GM12801 (cell line): ENCODE results near the gene TMEM120A.

Source experiments
- TF ChIP-seq, protein P1 (sequence below): IDR thresholded peaks from one replicate; pipeline ENCODE4 v1.5.1; 2011; ENCODE audit warnings: control low read depth; ENCODE audit not compliant: insufficient read length; ENCODE audit errors: extremely low read depth

The TMEM120A gene

DNA sequence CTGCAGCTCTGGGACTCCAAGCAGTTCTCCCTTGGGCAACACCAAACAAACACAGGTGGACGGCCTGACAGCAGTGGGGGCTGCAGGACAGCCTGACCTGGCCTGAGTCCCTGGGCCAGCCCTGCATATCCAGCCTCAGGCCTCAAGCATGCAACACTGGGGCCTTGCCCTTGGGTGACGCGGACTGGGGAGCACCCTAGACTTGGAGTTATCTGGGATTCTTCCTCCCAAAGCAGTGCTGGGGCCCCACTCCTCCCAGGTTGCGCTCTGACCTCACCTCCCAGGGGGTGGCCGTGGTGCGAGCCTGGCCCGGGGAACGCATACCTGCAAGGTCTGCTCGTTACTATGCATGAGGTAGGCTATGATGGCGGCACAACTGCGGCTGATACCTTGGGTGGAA, 6.2 kb upstream of the TMEM120A start:
- TF ChIP-seq, protein P1, sequence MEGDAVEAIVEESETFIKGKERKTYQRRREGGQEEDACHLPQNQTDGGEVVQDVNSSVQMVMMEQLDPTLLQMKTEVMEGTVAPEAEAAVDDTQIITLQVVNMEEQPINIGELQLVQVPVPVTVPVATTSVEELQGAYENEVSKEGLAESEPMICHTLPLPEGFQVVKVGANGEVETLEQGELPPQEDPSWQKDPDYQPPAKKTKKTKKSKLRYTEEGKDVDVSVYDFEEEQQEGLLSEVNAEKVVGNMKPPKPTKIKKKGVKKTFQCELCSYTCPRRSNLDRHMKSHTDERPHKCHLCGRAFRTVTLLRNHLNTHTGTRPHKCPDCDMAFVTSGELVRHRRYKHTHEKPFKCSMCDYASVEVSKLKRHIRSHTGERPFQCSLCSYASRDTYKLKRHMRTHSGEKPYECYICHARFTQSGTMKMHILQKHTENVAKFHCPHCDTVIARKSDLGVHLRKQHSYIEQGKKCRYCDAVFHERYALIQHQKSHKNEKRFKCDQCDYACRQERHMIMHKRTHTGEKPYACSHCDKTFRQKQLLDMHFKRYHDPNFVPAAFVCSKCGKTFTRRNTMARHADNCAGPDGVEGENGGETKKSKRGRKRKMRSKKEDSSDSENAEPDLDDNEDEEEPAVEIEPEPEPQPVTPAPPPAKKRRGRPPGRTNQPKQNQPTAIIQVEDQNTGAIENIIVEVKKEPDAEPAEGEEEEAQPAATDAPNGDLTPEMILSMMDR, result no peak

DNA sequence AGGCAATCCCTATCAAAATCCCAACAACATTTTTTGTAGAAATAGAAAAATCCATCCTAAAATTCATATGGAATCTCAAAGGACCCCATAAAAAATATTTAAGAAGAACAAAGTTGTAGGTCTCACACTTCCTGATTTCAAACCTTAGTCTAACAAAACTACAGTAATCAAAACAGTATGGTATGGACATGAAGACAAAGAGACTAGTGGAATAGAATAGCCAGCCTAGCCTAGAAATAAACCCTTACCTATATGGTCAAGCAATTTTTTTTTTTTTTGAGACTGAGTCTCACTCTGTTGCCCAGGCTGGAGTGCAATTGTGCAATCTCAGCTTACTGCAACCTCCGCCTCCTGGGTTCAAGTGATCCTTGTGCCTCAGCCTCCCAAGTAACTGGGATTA, 3.6 kb upstream of the TMEM120A start:
- TF ChIP-seq, protein P1, result no peak

DNA sequence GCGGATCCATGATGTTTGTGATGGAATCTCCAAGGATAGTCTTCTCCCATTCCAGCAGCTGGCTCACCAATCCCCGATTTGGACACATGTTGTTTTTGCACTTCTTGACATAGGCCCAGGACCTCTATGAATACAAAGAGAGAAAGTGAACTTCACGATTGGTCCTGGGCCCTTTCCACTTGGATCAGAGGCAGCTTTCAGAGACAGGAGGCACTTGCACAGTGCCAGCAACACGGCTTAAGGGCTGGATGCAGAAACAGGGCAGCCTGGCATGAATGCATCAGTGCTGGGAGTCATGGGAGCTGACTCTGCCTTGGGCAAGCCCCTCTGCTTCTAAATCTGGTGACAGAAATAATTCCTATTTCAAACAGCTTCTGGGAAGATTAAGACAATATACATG, 2.1 kb upstream of the TMEM120A start:
- TF ChIP-seq, protein P1, result no peak

DNA sequence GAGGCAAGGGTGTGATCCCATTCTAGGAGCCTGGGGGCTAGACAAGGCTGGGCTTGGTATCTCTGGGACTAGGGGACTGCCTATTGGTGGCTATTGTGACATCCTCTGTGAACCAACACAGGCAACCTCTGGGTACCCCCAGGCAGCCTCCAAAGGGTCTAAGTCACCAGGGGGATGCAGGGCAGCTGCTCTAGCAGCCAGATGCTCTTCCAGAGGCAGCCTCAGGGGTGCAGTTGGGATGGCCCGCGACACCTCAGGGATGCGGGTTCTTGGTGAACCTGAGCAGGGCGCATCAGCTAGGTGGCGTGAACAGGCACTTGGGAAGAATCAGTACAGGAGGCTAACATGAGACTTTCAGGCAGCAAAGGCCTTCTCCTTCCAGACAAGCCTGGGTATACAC, 1.6 kb upstream of the TMEM120A start:
- TF ChIP-seq, protein P1, result no peak

DNA sequence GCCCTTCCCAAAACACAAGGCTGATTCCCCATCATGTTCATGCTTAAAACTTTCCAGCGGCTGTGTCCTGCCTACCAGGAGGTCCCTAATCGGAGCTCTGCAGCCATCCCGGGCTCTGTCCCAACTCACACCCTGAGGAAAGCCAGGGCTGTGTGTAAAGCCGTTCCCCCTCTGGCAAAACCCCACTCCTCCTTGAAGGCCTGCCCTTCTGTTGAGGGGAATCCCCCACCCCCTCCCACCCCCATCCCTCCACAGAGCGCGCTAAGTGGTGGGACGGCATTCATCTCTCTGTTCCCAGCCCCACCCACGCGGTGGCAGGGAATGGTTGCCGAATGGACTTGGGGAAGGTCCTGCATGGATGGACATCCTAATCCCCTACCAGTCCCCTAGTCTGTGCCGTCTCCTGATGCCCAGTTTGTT, 667 bp upstream of the TMEM120A start:
- TF ChIP-seq, protein P1, result no peak

DNA sequence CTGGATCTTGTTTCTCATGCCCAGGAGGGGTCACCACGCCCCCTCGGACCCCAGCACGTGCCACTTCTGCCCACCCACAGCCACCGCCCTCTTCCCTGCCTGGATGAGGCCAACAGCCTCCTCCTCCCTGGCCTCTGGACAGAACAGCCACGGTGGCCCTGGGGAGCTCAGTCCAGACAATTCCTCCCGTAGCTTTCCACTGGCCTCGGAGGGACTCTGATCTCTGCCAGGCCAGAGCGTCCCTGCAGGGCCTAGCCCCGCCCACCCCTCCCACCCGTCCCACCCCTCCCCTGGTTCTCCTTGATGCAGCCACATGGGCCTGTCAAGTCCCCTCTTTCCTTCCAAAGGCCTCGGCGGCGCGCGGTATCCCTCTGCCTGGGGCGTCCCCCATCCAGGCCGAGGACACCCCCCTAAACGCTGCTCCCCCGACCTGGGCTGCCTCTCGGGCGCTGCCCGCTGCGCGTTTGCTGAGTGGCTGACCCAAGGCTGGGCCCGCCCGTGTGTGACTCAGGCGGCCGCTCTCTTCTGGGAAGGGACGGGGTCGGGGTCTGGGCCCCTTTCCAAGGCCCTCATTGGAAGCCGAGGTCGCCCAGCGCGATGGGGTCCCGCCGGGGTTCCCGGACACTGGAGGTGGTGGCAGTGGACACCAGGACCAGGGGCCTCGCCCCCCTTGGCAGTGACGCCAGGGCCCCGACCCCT, 557 bp downstream of the TMEM120A start:
- TF ChIP-seq, protein P1, result no peak

GRCh38 chr7:75992083-75992755, 2.2 kb downstream of the TMEM120A start:
- TF ChIP-seq, protein P1, result no peak
